K562 (cell line): Measurements from ENCODE around the gene GGT6. TPM values are rescaled to one million over a fixed set of nuclear protein-coding genes. Genes with fewer than 3 reads are reported as not detected.

ENCODE experiments used
- ATAC-seq: fragments of 200-7000 bp; cut with Tn5 transposase; 3 replicates; pipeline ENCODE4 v1.9.1; 2020; ENCODE audit warnings: moderate library complexity
- BruUV-seq: library from RNA; stranded (reverse); fragments of 400-500 nt; replicated peaks from 2 replicates; lab custom pipeline; 2021; lab: Mats Ljungman, UMichigan
- CTCF ChIA-PET: fragments of 300-600 bp; formaldehyde crosslinking; extraction: SDS; loops from one replicate; lab custom pipeline; 2021; ENCODE audit warnings: low intra/inter-chr PET ratio; lab: Yijun Ruan, JAX
- POLR2A ChIA-PET: fragments of 300-600, 350-650 bp; sonication (Branson Sonifier 250); formaldehyde crosslinking; extraction: SDS; loops from one replicate; lab custom pipeline; 2021; ENCODE audit warnings: antibody characterized with exemption, inconsistent platforms; lab: Yijun Ruan, JAX
- DNase-seq, 4 experiments: peaks; one replicate each; pipeline versions ENCODE4 v3.0.0 to v3.0.0-alpha.2; 2011 to 2018; ENCODE audit warnings: low spot score in 3 of 4, mixed read lengths in 3 of 4; ENCODE audit errors: extremely low read depth in 1 of 4
- FAIRE-seq: peaks from 2 replicates; lab custom pipeline; 2011; peaks lifted over from hg19 to GRCh38; lab: Jason Lieb, UNC
- H2AFZ ChIP-seq: 2 replicates; pipeline ENCODE4 v1.6.0; 2011; ENCODE audit warnings: low read depth, low read length, control low read depth, inconsistent platforms
- H3K27ac ChIP-seq: fragments of 200-600 bp; 3 replicates; pipeline ENCODE4 v1.8.0; 2011; ENCODE audit warnings: low read depth, mild to moderate bottlenecking, control low read depth, inconsistent platforms, low read length, moderate library complexity, mixed read lengths; ENCODE audit errors: extremely low read depth
- H3K27me3 ChIP-seq, 2 experiments: fragments of 300-600 bp in 1 of 2; 2 replicates in 1 of 2; 3 replicates in 1 of 2; pipeline versions ENCODE4 v1.6.0 to v1.8.0; 2011; ENCODE audit warnings: inconsistent platforms in 2 of 2, low read length in 2 of 2, mild to moderate bottlenecking in 1 of 2, mixed read lengths in 1 of 2, moderate library complexity in 1 of 2; ENCODE audit not compliant: control insufficient read depth in 2 of 2, insufficient read depth in 2 of 2
- H3K36me3 ChIP-seq: fragments of 300-600 bp; 3 replicates; pipeline ENCODE4 v1.8.0; 2011; ENCODE audit warnings: mild to moderate bottlenecking, low read length, inconsistent platforms; ENCODE audit not compliant: control insufficient read depth, insufficient read depth
- H3K4me1 ChIP-seq, 2 experiments: fragments of 200-600 bp in 1 of 2; replicated peaks in 1 of 2; 2 replicates in 1 of 2; 3 replicates in 1 of 2; pipeline versions ENCODE4 v1.5.1 to v1.8.0; 2011; ENCODE audit warnings: inconsistent platforms in 2 of 2, low read length in 2 of 2, mild to moderate bottlenecking in 1 of 2, mixed read lengths in 1 of 2, moderate library complexity in 1 of 2; ENCODE audit not compliant: control insufficient read depth in 2 of 2, insufficient read depth in 2 of 2
- H3K4me2 ChIP-seq: 2 replicates; pipeline ENCODE4 v1.6.1; 2011; ENCODE audit warnings: low read length, control low read depth, inconsistent platforms, mixed read lengths; ENCODE audit not compliant: insufficient read depth
- H3K4me3 ChIP-seq: fragments of 200-600 bp; sonication (generic), shearing (Covaris generic); 2 replicates; pipeline ENCODE4 v1.5.1; 2016; ENCODE audit warnings: control low read depth, inconsistent platforms
- H3K79me2 ChIP-seq: fragments of 200-600 bp; 3 replicates; pipeline ENCODE4 v1.8.0; 2011; ENCODE audit warnings: low read length, inconsistent platforms; ENCODE audit not compliant: control insufficient read depth, insufficient read depth
- H3K9ac ChIP-seq, 2 experiments: 2 replicates each; pipeline versions ENCODE4 v1.6.0 to v1.6.1; 2011; ENCODE audit warnings: low read depth in 2 of 2, low read length in 2 of 2, control low read depth in 1 of 2, inconsistent platforms in 1 of 2, mild to moderate bottlenecking in 1 of 2, mixed read lengths in 1 of 2; ENCODE audit not compliant: insufficient read depth in 1 of 2
- H3K9me1 ChIP-seq: one replicate; pipeline ENCODE4 v1.6.0; 2011; ENCODE audit warnings: inconsistent platforms, mild to moderate bottlenecking, low read length, moderate library complexity; ENCODE audit not compliant: control insufficient read depth, insufficient read depth
- H3K9me3 ChIP-seq: replicated peaks from 2 replicates; pipeline ENCODE4 v1.5.1; 2011; ENCODE audit warnings: low read depth, low read length, inconsistent platforms; ENCODE audit not compliant: control insufficient read depth, insufficient read depth
- H4K20me1 ChIP-seq: replicated peaks from 2 replicates; pipeline ENCODE4 v1.6.1; 2011; ENCODE audit warnings: low read length, inconsistent platforms, mixed read lengths; ENCODE audit not compliant: control insufficient read depth, insufficient read depth
- AFF1 ChIP-seq, 2 experiments: fragments of 450-650 bp; IDR thresholded peaks; 2 replicates each; pipeline ENCODE4 v1.6.1; 2018; ENCODE audit warnings: mild to moderate bottlenecking in 2 of 2, low read depth in 1 of 2; ENCODE audit not compliant: partially characterized antibody in 2 of 2
- ARID1B ChIP-seq: fragments of 450-650 bp; IDR thresholded peaks from 2 replicates; pipeline ENCODE4 v1.6.1; 2016; ENCODE audit warnings: antibody characterized with exemption, mild to moderate bottlenecking, inconsistent platforms
- BRD4 ChIP-seq: fragments of 200-600 bp; sonication (generic); IDR thresholded peaks from 2 replicates; pipeline ENCODE4 v1.6.1; 2017; ENCODE audit warnings: inconsistent platforms
- EP400 ChIP-seq: fragments of 450-650 bp; IDR thresholded peaks from 2 replicates; pipeline ENCODE4 v1.6.1; 2017; ENCODE audit warnings: antibody characterized with exemption, mild to moderate bottlenecking, moderate library complexity
- HMGXB4 ChIP-seq: sonication (generic); formaldehyde crosslinking; IDR thresholded peaks from 2 replicates; pipeline ENCODE4 v1.8.1; 2023; ENCODE audit warnings: mild to moderate bottlenecking, missing genetic modification reagents
- MEIS2 ChIP-seq: fragments of 450-650 bp; IDR thresholded peaks from 2 replicates; pipeline ENCODE4 v1.6.1; 2014; ENCODE audit warnings: mild to moderate bottlenecking; ENCODE audit not compliant: partially characterized antibody
- NCOA6 ChIP-seq: fragments of 450-650 bp; IDR thresholded peaks from 2 replicates; pipeline ENCODE4 v1.6.1; 2017; ENCODE audit warnings: mild to moderate bottlenecking
- PTBP1 ChIP-seq: fragments of 200-400 bp; formaldehyde crosslinking; IDR thresholded peaks from 2 replicates; pipeline ENCODE4 v1.6.1; 2017; ENCODE audit warnings: low read depth, low read length
- TAF15 ChIP-seq: fragments of 200-400 bp; formaldehyde crosslinking; IDR thresholded peaks from 2 replicates; pipeline ENCODE4 v1.6.1; 2017; ENCODE audit warnings: mild to moderate bottlenecking, low read depth, low read length, moderate library complexity
- TBP ChIP-seq: optimal IDR thresholded peaks from 2 replicates; pipeline ENCODE3; 2011; ENCODE audit warnings: low read depth, low read length, improper control_type of control experiment
- TCFL5 ChIP-seq: fragments of 250-450 bp; sonication (Bioruptor Pico); conservative IDR thresholded peaks from 2 replicates; pipeline ENCODE4 v1.6.1; 2021; ENCODE audit warnings: mild to moderate bottlenecking, moderate library complexity, matching md5 sums
- ZC3H8 ChIP-seq: fragments of 450-650 bp; IDR thresholded peaks from 2 replicates; pipeline ENCODE4 v1.6.1; 2017
- ZNF253 ChIP-seq: fragments of 250-450 bp; sonication (Bioruptor Pico); conservative IDR thresholded peaks from 2 replicates; pipeline ENCODE4 v1.6.1; 2021; ENCODE audit warnings: mild to moderate bottlenecking
- ZNF263 ChIP-seq: sonication (generic); formaldehyde crosslinking; IDR thresholded peaks from 2 replicates; pipeline ENCODE4 v1.8.0; 2022; ENCODE audit warnings: mild to moderate bottlenecking, missing genetic modification reagents, borderline replicate concordance
- ZNF274 ChIP-seq: IDR thresholded peaks from 2 replicates; pipeline ENCODE4 v1.6.1; 2011; ENCODE audit warnings: low read depth, mild to moderate bottlenecking, low read length, moderate library complexity, borderline replicate concordance
- ZNF561 ChIP-seq: fragments of 450-650 bp; formaldehyde crosslinking; conservative IDR thresholded peaks from 2 replicates; pipeline ENCODE4 v1.4.0; 2020; ENCODE audit warnings: mild to moderate bottlenecking, moderate library complexity
- ZNF57 ChIP-seq: fragments of 450-650 bp; formaldehyde crosslinking; IDR thresholded peaks from 2 replicates; pipeline ENCODE4 v1.4.0; 2020; ENCODE audit warnings: mild to moderate bottlenecking, moderate library complexity
- ZNF707 ChIP-seq: fragments of 250-450 bp; sonication (Bioruptor Pico); conservative IDR thresholded peaks from 2 replicates; pipeline ENCODE4 v1.8.0; 2022; ENCODE audit warnings: inconsistent platforms, mild to moderate bottlenecking, moderate library complexity
- ZNF77 ChIP-seq: fragments of 250-450 bp; sonication (Bioruptor Pico); IDR thresholded peaks from 2 replicates; pipeline ENCODE4 v1.5.0; 2020
- WGBS: fragments of 100-300 bp; shearing (Covaris generic); methylation state at CpG from one replicate; pipeline ENCODE4 v1.1.6; 2016; ENCODE audit warnings: low coverage, mixed read lengths; ENCODE audit not compliant: insufficient coverage; ENCODE audit errors: missing lambda C conversion rate; 5-methylcytosine and 5-hydroxymethylcytosine counted together
- in situ Hi-C: fragments of 300-500 bp; cut with MboI; formaldehyde crosslinking; loops from 4 replicates; pipeline ENCODE4 v1.15.0; 2018; ENCODE audit warnings: inconsistent platforms, mixed read lengths
- intact Hi-C: fragments of 100-400 bp; cut with micrococcal nuclease; formaldehyde crosslinking; loops from 2 replicates; pipeline ENCODE4 v1.14.2; 2022
- polyA plus RNA-seq, 8 experiments: library from polyadenylated mRNA; depleted of rRNA in 4 of 8; stranded (reverse) in 5 of 8; unstranded in 3 of 8; fragments of >200 nt; fragmentation: Nextera tagmentation in 2 of 8; fragmentation: Illumina TruSeq in 1 of 8; extraction: Ambion mirVana in 2 of 8; extraction: Trizol in 1 of 8; gene quantifications; 2 replicates each; pipeline versions ENCODE4 v1.2.1 to v1.2.3, GENCODE V29; 2011 to 2014; ENCODE audit warnings: inconsistent platforms in 1 of 8, missing spikeins in 1 of 8
- total RNA-seq, 7 experiments: library from RNA; depleted of rRNA in 6 of 7; stranded (reverse); fragments of >200 nt in 6 of 7; fragmentation: Illumina TruSeq in 2 of 7; extraction: Trizol in 2 of 7; gene quantifications; 2 replicates each; pipeline versions ENCODE4 v1.2.1 to v1.2.3, GENCODE V29; 2011 to 2021; ENCODE audit warnings: low replicate concordance in 1 of 7

GGT6 gene
- total and polyA plus RNA-seq, 9 of the 15 experiments (the other 6 are each of a cell fraction or from before 2014, with no cell fraction given) = 0.09 TPM; not detected in 8

GRCh38 chr17:4594406-4594805 is 34.0 kb upstream of the GGT6 start (continued):
- TF ChIP-seq AFF1 (IDR thresholded peaks at IDR 0.05; ENCODE audit: low read depth in 1 of 2, partially characterized antibody in 2 of 2) = no peak
- TF ChIP-seq ZNF263 (CRISPR knock-in tag) = no peak
- no peak for TF ChIP-seq MEIS2
- TF ChIP-seq ZC3H8 = no peak
- no peak for TF ChIP-seq ARID1B
- no peak for TF ChIP-seq PTBP1

GRCh38 chr17:4593021-4593421 is 32.6 kb upstream of the GGT6 start:
- BruUV-seq = no TSS peak
- H3K9me1 ChIP-seq = no peaks in the 10 kb centered on the region
- POLR2A ChIA-PET = interaction anchor here (0.6 kb wide), 1 partner anchor 41 kb away, joined by 3 read pairs; no protein-coding TSS in a partner anchor
- FAIRE-seq (no peak), DNase-seq (no peak), ATAC-seq (no peak)
- no peak overlapping the region for H3K4me3 ChIP-seq
- H3K9me3 ChIP-seq = no peaks in the 10 kb centered on the region
- H3K9ac ChIP-seq = no peak overlapping the region
- intact Hi-C loops (no loop called here), in situ Hi-C loops (no loop called here)
- CTCF ChIA-PET = no interaction called here
- 0 out of 2 replicates have a peak, but pooled peaks cover 10% of the 10 kb centered on the region for H4K20me1 ChIP-seq
- H3K27me3 ChIP-seq = peaks cover 2 to 81% of the 10 kb centered on the region in 2 experiments; a peak in 4 of 5 replicates
- peaks cover 0 to 15% of the 10 kb centered on the region in 2 experiments; a peak in 3 of 5 replicates for H3K4me1 ChIP-seq
- no peak overlapping the region for H2AFZ ChIP-seq
- H3K79me2 ChIP-seq = no peaks in the 10 kb centered on the region
- H3K27ac ChIP-seq = no peak overlapping the region
- no peaks in the 10 kb centered on the region for H3K36me3 ChIP-seq
- WGBS = 15% methylated on average over 12 of the region's 14 CpGs
- H3K4me2 ChIP-seq = no peak overlapping the region
- TF ChIP-seq ZNF253 = no peak
- TF ChIP-seq ZNF707 (CRISPR knock-in tag) = no peak
- no peak for TF ChIP-seq BRD4
- no peak for TF ChIP-seq HMGXB4 (CRISPR knock-in tag)
- no peak for TF ChIP-seq TAF15
- no peak for TF ChIP-seq ZNF274
- TF ChIP-seq TCFL5 (CRISPR knock-in tag) = no peak
- no peak for TF ChIP-seq ZNF77 (CRISPR knock-in tag)
- no peak for TF ChIP-seq NCOA6
- TF ChIP-seq EP400 = no peak
- no peak for TF ChIP-seq ZNF561 (CRISPR knock-in tag)
- no peak for TF ChIP-seq TBP
- TF ChIP-seq ZNF57 (CRISPR knock-in tag) = no peak
